Ovary (tissue), 3 donors: ENCODE results near the gene DCAF15.

Source experiments
- EP300 ChIP-seq: sonication (generic); formaldehyde crosslinking; IDR thresholded peaks from one replicate; pipeline ENCODE4 v1.6.1; 2017; ENCODE audit warnings: antibody characterized with exemption
- POLR2A ChIP-seq: fragments of 450-650 bp; IDR thresholded peaks from one replicate; pipeline ENCODE4 v1.6.1; 2017; ENCODE audit warnings: antibody characterized with exemption, mild to moderate bottlenecking, moderate library complexity
- TF ChIP-seq, protein P1 (sequence below), 3 donors: fragments of 450-650 bp in 2 of 3; fragments of 200-600 bp in 1 of 3; IDR thresholded peaks; one replicate each; pipeline versions ENCODE4 v1.5.1 to v1.8.0; 2016 to 2022; ENCODE audit warnings: antibody characterized with exemption in 3 of 3, mild to moderate bottlenecking in 1 of 3
- donor health status: DM: no; HTN: no; CAD: no.

GRCh38 chr19:13954185-13954584 lies 1.9 kb downstream of the DCAF15 start:
- TF ChIP-seq, protein P1, sequence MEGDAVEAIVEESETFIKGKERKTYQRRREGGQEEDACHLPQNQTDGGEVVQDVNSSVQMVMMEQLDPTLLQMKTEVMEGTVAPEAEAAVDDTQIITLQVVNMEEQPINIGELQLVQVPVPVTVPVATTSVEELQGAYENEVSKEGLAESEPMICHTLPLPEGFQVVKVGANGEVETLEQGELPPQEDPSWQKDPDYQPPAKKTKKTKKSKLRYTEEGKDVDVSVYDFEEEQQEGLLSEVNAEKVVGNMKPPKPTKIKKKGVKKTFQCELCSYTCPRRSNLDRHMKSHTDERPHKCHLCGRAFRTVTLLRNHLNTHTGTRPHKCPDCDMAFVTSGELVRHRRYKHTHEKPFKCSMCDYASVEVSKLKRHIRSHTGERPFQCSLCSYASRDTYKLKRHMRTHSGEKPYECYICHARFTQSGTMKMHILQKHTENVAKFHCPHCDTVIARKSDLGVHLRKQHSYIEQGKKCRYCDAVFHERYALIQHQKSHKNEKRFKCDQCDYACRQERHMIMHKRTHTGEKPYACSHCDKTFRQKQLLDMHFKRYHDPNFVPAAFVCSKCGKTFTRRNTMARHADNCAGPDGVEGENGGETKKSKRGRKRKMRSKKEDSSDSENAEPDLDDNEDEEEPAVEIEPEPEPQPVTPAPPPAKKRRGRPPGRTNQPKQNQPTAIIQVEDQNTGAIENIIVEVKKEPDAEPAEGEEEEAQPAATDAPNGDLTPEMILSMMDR (IDR thresholded peaks at IDR 0.05): no peak
- TF ChIP-seq POLR2A: no peak
- no peak for TF ChIP-seq EP300
